AG09319 (cell line): ENCODE results near the gene IDS.

Experiments
- DNase-seq: peaks from one replicate; pipeline ENCODE4 v3.0.0-alpha.2; 2010; ENCODE audit warnings: low read depth; ENCODE audit errors: extremely low read depth
- CTCF ChIP-seq: IDR thresholded peaks from 2 replicates; pipeline ENCODE4 v1.5.1; 2011; ENCODE audit warnings: low read depth, mild to moderate bottlenecking, inconsistent platforms, low read length, moderate library complexity

Gene IDS

DNA sequence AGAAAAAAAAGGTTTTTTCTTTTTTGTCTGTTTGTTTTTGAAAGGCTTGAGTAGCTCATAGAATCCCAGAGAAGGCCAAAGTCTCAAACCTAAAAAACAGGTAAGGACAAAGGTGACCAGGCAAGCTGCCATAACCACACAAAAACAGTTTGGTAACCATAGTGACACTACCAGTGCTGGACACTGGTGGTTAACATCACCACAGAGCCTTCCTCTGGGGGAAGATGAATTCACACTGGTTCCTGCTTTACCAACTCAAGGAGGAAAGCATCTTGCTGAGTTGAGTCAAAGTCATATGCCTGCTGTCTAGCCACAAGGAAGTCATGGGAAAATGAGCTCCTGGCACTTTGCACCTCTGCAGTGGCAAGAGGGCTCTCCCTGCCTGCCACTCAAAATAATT lies 32.5 kb downstream of the IDS start:
- DNase-seq, result no peak
- no peak for TF ChIP-seq CTCF

GRCh38 chrX:149471397-149471796 lies 33.7 kb downstream of the IDS start:
- no peak for TF ChIP-seq CTCF

DNA sequence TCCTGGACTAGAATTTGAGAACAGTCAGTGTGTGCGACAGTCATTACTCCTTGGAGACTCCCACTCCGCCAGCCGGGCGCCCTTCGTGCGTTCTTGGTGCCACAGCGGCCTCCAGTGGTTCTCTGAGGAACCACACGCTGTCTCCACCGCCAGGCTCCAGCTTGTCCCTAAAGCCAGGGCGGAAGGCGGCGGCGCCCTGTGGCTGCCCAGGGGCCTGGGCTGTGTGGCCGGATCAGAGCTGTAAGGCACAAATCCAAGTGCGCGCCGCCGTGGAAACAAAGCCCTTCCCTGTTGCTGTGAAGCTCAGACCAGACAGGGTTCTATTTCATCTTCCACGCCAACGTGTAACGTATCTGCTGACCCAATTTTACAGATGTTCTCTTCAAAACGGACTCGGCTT lies 34.2 kb downstream of the IDS start:
- DNase-seq, result peak; percentile 14
- peak; percentile 75 for TF ChIP-seq CTCF

More at GRCh38 chrX:149471397-149471796, 33.7 kb downstream of the IDS start:
- no peak for DNase-seq

- DNase-seq, result no peak
- no peak for TF ChIP-seq CTCF
These were observed 35.7 kb downstream of the IDS start for GRCh38 chrX:149469406-149469805.

- DNase-seq, result no peak
- no peak for TF ChIP-seq CTCF
These were observed 37.2 kb downstream of the IDS start for GRCh38 chrX:149467920-149468319.

DNA sequence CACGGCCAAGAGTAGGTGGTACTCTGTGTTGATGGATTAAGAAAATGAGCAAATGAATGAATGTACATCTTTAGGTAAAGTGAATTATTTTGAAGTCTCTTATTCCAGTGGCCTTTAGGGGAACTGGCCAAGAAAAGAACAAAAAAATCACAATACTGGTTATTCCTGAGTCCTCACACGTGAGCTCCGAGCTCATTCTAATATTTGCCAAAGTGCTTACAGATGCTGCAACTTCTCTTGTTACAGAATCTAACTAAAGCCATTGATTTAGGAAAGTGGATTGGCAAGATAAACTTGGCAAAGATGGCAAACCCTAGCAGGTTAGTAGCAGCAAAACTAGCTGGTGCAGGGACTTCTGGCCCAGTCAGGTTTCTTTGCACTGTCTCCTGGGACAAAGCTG lies 37.6 kb downstream of the IDS start:
- DNase-seq, result no peak
- TF ChIP-seq CTCF, result no peak

- no peak for TF ChIP-seq CTCF
- peak; percentile 18 for DNase-seq
These were observed 42.3 kb downstream of the IDS start for GRCh38 chrX:149462849-149463248.
